ENCODE measurements around the gene WWP2.
"Not testable (repeated sequence)": the region's sequence is repeated elsewhere in the genome, so short reads cannot be mapped to it uniquely, and the experiment has no call there.

Gene WWP2

GRCh38 chr16:69831212-69832123 lies 69.3 kb downstream of the WWP2 start:
- no peak for DNase-seq

- DNase-seq = no peak
These were observed 71.5 kb downstream of the WWP2 start for GRCh38 chr16:69833357-69834282.

GRCh38 chr16:69834807-69835466 lies 72.8 kb downstream of the WWP2 start:
- DNase-seq = no peak

GRCh38 chr16:69836257-69836656 lies 74.1 kb downstream of the WWP2 start:
- DNase-seq = no peak

- no peak for DNase-seq
These were observed 75.2 kb downstream of the WWP2 start for GRCh38 chr16:69837380-69837779.

DNA sequence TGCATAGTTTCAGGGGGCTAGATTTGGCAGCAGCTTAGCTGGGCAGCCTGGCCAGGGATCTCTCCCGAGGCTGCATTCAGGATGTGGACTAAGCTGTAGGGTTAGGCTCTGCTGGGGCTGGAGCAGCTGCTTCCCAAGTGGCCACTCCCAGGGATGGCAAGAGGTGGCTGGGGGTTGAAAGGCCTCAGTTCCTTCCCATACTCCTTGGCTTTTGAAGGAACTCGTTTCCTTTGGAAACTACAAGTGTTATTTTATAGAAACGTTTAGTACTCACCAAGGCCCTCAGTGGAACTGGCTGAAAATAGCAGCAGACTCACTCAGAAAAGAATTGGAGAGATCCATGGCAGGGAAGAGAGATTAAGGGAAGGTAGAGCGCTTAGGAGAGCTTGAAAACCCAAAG lies 76.4 kb downstream of the WWP2 start:
- DNase-seq = no peak

- no peak for DNase-seq
These were observed 77.1 kb downstream of the WWP2 start for GRCh38 chr16:69839240-69839688.

- DNase-seq = no peak
These were observed 77.8 kb downstream of the WWP2 start for GRCh38 chr16:69839798-69840409.

DNA sequence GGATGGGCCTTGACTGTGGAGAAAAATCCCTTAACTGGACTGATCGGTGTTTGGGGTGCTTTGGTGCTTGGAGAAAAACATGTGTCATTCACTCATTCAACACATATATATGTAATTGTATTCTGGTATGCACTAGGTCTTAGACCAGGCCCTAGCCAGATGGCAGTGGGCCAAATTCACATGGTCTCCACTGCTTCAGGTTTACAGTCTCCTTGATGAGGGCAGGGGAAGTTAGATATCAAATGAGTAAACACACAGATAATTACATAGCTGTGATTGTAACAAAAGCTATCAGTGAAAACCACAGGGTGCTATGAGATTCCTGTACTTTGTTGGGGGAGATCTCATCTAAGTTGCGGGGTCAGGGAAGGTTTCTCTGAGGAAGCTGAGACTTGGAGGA lies 78.8 kb downstream of the WWP2 start:
- DNase-seq = no peak

DNA sequence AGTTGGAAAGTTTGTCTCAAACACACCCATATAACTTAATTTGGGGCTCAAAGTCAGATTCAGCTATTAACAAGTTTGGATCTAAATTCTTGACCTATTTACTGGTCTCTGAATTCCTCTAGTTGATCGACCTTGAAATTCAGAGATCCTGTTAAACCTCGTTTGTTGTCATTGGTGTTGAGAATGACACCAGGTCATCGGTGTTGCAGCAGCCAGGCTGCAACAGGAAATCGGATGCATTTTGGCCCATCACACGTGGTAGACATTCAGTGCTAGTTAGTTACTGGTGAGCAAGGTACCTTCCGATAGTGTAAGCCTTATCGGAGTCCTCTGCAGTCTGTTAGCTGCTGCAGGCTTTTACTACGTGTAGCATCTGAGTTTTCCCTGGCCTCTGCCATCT lies 82.3 kb downstream of the WWP2 start:
- DNase-seq = no peak

- no peak for DNase-seq
These were observed 83.0 kb downstream of the WWP2 start for GRCh38 chr16:69845181-69845580.

GRCh38 chr16:69847643-69848042 lies 85.5 kb downstream of the WWP2 start:
- no peak for DNase-seq

DNA sequence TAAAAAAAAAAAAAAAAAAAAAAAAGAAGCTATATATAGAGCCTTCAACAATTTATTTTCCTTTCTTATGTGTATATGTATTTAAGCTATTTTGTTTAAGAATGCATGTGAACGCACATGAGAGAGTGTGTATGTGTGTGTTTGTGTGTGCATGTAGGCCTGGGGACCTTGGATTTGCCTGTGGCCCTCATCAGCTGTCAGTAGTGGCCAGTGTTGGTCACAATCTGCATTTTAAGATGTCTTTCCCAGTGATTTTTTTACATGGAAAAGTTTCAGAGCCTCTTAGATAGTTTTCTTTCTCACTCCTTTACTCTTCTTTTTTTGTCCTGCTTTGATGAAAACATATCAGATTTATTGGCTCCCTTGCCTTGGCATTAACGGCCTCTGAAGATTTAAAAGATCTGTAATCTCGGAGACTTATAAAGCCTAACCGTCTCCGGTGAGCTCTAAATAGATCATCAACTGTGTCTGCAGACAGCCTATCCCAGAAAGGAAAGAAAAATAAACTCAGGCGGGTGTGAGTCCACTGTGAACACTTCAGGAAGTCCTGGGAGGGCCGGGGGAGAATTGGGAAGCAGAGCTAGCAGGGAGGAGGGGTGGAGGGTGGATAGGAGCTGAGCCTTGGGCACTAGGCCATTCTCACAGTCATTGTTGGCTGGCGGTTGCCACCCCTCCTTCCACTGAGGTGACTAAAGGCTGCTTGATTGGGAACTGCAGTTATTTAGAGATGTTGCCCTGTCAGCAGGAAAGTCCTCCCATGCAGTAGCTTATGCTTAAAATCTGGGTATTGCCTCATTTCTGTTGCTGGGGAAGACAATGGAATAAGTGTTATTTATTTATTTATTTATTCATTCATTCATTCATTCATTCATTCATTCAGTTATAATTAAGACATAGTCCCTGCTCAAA lies 86.8 kb downstream of the WWP2 start:
- no peak for DNase-seq

- DNase-seq = no peak
These were observed 89.5 kb downstream of the WWP2 start for GRCh38 chr16:69851491-69852240.

DNA sequence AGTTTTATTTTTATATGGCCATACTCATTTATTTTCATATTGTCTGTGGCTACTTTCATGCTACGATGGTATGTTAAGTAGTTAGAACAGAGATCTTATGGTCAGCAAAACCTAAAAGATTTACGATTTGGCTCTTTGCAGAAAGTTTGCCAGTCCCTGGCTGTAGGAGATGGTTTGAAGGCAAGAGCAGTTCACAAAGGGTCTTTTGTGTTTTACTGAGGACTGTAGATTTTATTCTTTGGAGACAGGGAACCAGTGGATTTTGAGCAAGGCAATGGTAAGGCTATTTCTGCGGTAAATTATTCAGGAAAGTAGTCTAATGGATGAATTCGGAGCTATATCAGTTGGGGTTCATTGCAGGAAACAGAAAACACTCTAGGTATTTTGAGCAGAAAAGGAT lies 90.7 kb downstream of the WWP2 start:
- DNase-seq = no peak

DNA sequence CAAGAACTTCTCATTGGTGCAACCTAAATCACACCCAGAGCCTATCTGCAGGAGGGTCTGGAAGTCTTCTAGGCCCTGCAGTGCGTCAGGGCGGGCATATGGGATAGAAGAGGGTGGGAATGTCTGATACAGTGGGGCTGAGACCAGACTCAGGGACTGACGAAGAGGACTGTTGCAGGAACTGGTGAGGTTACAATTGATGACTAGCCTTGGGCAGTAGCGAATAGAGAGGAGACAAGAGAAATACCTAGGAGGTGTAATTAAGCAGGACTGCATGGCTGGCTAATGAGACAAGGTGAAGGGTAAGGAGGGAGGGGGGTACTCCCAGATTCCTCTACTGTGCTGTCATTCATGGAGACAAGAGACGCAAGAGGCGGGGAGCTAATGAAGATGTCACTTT lies 91.3 kb downstream of the WWP2 start:
- no peak for DNase-seq

DNA sequence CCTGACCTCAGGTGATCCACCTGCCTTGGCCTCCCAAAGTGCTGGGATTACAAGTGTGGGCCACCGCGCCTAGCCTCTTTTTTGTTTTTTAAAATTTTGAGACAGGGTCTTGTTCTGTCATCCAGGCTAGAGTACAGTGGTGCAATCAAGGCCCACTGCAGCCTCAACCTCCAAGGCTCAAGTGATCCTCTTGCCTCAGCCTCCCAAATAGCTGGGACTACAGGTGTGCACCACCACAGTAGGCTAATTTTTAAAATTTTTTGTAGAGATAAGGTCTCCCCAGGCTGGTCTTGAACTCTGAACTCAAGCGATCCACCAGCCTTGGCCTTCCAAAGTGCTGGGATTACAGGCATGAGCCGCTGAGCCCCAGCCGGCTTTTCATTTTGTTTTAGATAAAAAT lies 92.6 kb downstream of the WWP2 start:
- DNase-seq = not testable (repeated sequence)

DNA sequence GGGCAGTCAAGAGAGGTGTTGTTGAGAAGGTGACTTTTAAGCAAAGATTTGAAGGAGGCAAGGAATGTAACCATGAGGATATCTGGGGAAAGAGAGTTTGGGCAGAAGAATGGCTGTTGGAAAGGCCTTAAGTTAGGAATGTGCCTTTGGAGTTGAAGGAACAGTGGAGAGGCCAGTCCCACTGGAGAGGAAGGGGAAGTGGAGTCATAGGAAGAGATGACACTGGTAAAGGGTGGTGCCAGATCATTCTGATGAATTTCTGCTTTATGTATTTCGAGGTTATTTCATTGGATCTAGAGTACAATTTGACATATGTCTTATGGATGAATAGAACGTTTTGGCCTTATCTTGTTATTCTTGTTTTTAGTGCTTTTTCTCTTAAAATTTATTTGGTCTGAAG lies 93.5 kb downstream of the WWP2 start:
- DNase-seq = no peak

DNA sequence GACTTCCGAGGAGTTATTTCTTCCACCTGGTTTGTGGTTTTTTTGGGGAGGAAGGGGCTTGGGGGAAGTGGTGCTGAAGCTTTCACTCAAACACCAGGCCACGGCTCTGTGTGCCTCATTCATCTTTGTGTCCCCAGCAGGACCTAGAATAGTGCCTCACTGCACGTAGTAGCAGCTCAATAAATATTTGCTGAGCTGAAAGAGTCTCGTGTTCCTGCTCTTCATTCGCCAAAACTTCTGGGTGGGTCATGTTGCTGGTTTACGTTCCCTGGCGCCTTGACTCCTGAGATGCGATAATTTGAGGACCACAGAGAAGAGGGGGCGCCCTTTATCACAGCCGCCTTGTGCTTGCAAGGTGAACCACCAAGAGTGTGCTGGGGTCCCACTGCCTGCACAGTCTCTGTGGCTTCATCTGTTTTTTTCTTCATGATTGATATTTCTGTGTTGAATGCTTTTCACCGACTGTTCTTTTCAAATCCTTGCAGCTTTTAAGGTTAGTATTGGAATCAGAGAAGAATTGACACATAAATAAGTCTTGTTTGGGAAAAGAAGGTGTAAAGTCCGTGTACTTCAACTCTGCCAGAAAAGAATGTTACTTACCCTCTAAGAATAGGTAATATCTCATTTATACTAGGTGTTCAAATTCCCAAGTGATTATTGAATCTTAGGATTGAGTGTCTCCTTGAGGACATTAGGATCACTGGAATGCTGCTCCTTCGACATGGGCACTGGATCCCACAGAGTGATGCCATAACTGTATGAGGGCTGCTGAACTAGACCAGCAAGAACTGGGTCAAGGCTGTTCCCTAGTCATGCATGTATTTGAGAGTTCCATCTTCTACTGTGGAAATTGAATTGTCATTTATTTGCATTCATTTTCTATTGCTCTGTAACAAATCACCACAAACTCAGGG lies 96.3 kb downstream of the WWP2 start:
- no peak for DNase-seq

Data from NCI-H1436 (cell line).